ENCODE results near the gene CNKSR3.

DNA sequence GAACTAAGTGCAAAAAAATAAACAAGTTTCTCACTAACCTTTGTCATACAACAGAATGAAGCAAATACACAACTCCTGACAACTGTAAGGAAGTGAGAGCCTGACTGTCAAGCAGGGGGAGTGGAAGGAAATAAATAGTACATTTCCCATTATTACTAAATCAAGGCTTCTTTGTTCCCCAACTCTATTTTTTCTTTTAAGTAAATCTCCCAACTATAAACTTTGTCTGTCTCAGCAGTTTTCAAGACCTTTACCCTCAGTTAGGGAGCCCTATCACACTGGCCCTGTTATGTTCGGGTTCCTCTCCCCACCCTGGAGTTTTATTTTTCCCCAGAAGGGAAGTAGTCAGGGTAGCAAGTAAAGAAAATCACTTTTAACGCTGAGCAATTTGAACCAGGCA is 129.7 kb downstream of the CNKSR3 start:
- TF ChIP-seq CTCF (IDR thresholded peaks at IDR 0.05; ENCODE audit: low read length) (no peak), EZH2 (IDR thresholded peaks at IDR 0.05; ENCODE audit: borderline replicate concordance, low read length) (no peak)
